Motor neuron (in vitro differentiated cells): ENCODE results near the gene FCRLA. TPM values are rescaled to one million over a fixed set of nuclear protein-coding genes. Genes with fewer than 3 reads are reported as not detected.
"Not testable (repeated sequence)": the region's sequence is repeated elsewhere in the genome, so short reads cannot be mapped to it uniquely, and the experiment has no call there.

ENCODE experiments used
- ATAC-seq, 8 experiments: fragments of 200-7000 bp; cut with Tn5 transposase; replicated peaks in 6 of 8; 2 replicates each; pipeline ENCODE4 v1.8.0; 2021; ENCODE audit warnings: mild to moderate bottlenecking in 8 of 8, moderate library complexity in 8 of 8
- H3K27ac ChIP-seq, 2 donors: fragments of 250-450 bp; sonication (Bioruptor Pico); 2 replicates each; pipeline ENCODE4 v1.9.0; 2021; ENCODE audit warnings: antibody characterized with exemption in 2 of 2, mild to moderate bottlenecking in 2 of 2, moderate library complexity in 1 of 2
- H3K4me1 ChIP-seq, 2 donors: fragments of 250-450 bp; sonication (Bioruptor Pico); replicated peaks in 1 of 2; 2 replicates each; pipeline ENCODE4 v1.6.1; 2021; ENCODE audit warnings: antibody characterized with exemption in 2 of 2, mild to moderate bottlenecking in 2 of 2, moderate library complexity in 1 of 2
- H3K4me3 ChIP-seq, 5 donors: fragments of 250-450 bp; sonication (Bioruptor Pico); 2 replicates each; pipeline ENCODE4 v1.9.0; 2021; ENCODE audit warnings: antibody characterized with exemption in 5 of 5, mild to moderate bottlenecking in 5 of 5, moderate library complexity in 4 of 5
- WGBS, 10 experiments: fragments of 450-650 bp; shearing (Covaris generic); methylation state at CpG; one replicate each; pipeline ENCODE4 v1.0.0; 2022; 5-methylcytosine and 5-hydroxymethylcytosine counted together
- in situ Hi-C, 9 experiments: fragments of 400-800 bp; cut with MboI; loops; one replicate each; pipeline ENCODE4 v1.15.0; 2021; ENCODE audit warnings: low sequenced_read_pairs in 9 of 9, low pct_unique_long_range_greater_than_20kb in 2 of 9; ENCODE audit not compliant: unreplicated experiment in 9 of 9
- total RNA-seq, 8 experiments: library from RNA; unstranded; fragments of 300-600 nt; gene quantifications; 2 replicates each; pipeline versions ENCODE4 v1.2.3 to v1.2.4, GENCODE V29; 2022

The FCRLA gene, protein sequence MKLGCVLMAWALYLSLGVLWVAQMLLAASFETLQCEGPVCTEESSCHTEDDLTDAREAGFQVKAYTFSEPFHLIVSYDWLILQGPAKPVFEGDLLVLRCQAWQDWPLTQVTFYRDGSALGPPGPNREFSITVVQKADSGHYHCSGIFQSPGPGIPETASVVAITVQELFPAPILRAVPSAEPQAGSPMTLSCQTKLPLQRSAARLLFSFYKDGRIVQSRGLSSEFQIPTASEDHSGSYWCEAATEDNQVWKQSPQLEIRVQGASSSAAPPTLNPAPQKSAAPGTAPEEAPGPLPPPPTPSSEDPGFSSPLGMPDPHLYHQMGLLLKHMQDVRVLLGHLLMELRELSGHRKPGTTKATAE
- total RNA-seq, result under 1 TPM in 4 of 8 experiments, not detected in 4; 0.08 to 0.62 (median 0.30) TPM

DNA sequence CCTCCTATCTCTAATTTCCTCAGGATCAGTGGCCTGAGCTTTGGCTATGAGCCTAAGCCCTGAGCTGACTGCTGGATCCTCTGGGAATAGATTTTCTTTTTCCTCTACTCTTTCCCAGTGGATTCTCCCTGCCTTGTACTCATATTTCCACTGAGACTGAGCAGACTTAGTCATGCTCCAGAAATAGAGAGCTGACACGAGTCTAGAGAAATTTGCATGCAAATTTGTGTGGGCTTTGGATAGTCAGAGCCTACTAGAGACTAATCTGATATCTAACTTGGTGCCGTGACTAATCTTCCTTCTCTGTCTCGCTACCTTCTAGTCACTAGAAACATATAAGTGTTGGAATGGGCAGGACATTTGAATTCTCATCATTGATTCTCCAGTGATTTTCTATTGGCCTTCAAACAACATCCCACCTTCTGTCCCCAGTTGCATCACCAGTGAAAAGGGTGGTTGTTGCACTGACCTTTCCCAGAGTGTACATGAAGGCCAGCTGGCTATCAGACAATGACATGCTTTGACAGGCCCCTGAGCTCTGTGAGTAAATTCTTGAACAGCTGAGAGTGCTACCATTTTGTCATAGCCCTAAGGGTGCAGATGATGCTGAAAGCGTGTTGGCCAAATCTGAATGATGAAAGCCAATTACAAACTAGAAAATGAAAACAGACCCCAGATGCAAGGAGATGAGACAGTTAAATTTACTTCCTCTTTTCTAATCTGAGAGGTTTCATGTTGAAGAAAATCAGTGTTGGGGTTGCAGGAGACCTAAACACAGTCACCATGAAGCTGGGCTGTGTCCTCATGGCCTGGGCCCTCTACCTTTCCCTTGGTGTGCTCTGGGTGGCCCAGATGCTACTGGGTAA, at the start of gene FCRLA:
FCRLA (plus strand) TSS at position 748 of the 866 bp plus-strand sequence; CDS start at position 784, 36 bp downstream.
- in situ Hi-C loops, result no loop called here
- peak; percentile 59 to 99 (median 93) for ATAC-seq
- H3K4me3 ChIP-seq, result no peak within 1 kb of the TSS
- 0 to 72% (median 46%) methylated on average over 1 to 4 of the region's 4 CpGs; no CpG with 5 or more reads in 2 of the 10 experiments for WGBS, 10 experiments
- no peak within 1 kb of the TSS for H3K27ac ChIP-seq
- peaks cover 0 to 10% of the 10 kb centered on the region in 2 donors for H3K4me1 ChIP-seq

DNA sequence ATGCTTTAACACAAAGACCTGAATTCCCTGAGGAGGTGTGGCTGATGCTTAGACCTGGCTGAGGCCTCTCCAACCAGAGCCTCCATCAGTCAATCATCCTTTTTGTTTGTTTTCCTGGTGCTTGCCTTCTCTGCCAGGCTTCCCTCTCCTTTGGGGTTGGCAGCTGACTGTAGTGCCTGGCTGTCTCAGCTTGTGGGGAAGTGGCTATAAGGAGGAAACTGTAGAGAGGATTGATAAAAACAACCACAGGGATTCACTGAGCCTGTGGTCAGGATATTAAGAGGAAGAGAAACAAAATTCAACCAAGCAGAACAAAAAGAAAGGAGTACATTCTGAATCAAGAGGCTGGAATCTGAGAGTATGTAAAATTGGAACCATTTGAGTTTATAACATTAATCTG, 48.5 kb upstream of the FCRLA start:
- H3K4me3 ChIP-seq, H3K27ac ChIP-seq, H3K4me1 ChIP-seq, ATAC-seq, in situ Hi-C loops: not testable (repeated sequence)

DNA sequence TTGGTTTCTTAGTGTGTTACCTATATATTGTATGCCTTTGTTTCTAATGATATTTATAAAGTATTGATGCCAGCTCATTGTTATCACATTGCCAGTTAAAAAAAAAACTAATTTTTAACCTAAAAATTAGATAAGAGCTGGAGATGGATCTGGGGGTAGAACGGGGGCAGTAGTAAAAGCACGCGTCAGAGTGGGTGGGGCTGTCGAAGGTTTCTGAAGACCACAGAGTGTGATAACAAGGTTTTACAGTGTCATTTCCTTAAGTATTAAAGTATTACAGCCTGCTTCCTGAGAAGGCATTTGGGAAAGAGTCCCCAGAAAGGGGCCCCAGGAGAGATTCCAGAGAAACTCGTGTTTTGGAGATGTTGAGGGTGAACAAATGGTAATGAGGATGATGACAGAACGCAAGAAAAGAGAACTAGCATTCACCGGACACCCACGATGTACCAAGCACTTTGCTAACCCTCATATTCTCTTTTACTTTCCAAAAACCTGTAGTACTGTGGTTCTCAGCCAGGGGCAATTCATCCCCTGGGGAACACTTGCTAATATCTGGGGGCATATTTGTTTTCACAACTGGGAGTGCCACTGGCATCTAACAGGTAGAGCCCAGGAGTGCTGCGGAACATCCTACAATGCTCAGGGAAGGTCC, 45.2 kb upstream of the FCRLA start:
- no CpG with 5 or more reads among the region's 9 CpGs for WGBS, 10 experiments
- H3K27ac ChIP-seq, H3K4me3 ChIP-seq, H3K4me1 ChIP-seq, in situ Hi-C loops: not testable (repeated sequence)
- ATAC-seq, result peak in 3 of 8 experiments; percentile 41 to 72 (median 66)

DNA sequence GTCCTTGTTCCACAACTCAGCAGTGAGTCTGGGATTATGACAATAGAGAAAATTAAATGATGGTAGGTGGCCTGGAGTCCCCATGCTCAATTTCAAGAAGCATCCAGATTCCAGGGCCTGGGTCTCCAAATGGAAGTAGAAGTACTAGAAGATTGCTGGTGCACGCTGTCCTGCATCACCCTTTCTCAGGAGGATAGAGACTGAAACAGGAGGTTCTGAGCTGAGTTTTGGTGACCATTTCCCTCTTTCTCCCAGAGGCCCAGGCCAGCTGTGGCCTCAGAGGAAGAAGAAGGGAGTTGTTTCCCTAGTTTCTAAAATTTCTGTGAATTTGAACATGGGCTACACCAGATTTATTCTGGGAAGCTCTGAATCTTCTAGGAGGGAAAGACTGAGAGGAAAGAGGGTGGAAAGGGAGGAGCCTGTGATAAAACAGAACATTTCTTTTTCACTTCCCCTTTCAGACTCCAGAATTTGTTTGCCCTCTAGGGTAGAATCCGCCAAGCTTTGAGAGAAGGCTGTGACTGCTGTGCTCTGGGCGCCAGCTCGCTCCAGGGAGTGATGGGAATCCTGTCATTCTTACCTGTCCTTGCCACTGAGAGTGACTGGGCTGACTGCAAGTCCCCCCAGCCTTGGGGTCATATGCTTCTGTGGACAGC, 44.2 kb upstream of the FCRLA start, which contains the start of gene FCGR2B:
FCGR2B (plus strand) TSS at position 460 of the 656 bp plus-strand sequence; CDS start at position 559, 99 bp downstream.
- ATAC-seq, H3K27ac ChIP-seq, H3K4me3 ChIP-seq, in situ Hi-C loops, H3K4me1 ChIP-seq: not testable (repeated sequence)
- WGBS, 10 experiments, result no CpG with 5 or more reads among the region's 4 CpGs

DNA sequence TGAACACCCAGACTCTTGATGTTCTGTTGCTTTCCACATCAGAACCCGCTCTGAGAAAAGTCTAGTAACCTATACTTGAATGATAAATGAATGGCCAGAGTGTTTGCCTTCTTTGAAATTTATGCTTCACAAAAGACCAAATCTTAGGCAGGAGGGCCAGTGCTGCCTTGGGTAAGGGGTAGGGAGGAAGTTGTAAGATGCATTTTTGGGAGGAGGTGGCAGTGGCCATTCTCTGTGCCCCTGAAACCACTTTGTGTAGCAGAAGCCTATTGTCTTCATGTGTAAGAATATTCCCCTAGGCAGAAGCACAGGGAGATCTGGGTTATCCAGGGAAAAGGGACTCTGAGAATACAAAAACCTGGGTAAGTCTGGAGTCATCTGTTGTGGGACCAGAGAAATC, 43.5 kb upstream of the FCRLA start:
- no CpG with 5 or more reads among the region's 1 CpG for WGBS, 10 experiments
- H3K4me1 ChIP-seq, H3K27ac ChIP-seq, H3K4me3 ChIP-seq, ATAC-seq, in situ Hi-C loops: not testable (repeated sequence)

DNA sequence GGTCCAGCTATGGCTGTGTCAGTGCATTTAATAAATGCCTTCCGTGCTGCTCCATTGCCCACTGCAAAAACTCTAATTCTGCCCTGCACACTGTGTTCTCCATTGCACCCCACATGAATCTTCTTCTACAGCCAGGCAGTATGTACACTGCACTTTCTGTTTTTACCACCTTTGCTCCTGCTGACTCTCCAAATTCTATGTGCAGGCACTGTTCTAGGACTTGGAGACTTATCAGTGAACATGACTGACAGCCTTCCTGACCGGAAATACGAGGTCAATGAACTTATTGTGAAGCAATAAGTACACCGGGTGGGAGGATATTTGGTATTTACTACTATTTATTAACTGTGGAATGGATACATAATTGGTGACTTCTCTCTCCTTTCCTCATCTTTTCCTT, 42.3 kb upstream of the FCRLA start:
- WGBS, 10 experiments, result no CpG with 5 or more reads among the region's 4 CpGs
- H3K4me1 ChIP-seq, in situ Hi-C loops, H3K4me3 ChIP-seq, H3K27ac ChIP-seq, ATAC-seq: not testable (repeated sequence)

DNA sequence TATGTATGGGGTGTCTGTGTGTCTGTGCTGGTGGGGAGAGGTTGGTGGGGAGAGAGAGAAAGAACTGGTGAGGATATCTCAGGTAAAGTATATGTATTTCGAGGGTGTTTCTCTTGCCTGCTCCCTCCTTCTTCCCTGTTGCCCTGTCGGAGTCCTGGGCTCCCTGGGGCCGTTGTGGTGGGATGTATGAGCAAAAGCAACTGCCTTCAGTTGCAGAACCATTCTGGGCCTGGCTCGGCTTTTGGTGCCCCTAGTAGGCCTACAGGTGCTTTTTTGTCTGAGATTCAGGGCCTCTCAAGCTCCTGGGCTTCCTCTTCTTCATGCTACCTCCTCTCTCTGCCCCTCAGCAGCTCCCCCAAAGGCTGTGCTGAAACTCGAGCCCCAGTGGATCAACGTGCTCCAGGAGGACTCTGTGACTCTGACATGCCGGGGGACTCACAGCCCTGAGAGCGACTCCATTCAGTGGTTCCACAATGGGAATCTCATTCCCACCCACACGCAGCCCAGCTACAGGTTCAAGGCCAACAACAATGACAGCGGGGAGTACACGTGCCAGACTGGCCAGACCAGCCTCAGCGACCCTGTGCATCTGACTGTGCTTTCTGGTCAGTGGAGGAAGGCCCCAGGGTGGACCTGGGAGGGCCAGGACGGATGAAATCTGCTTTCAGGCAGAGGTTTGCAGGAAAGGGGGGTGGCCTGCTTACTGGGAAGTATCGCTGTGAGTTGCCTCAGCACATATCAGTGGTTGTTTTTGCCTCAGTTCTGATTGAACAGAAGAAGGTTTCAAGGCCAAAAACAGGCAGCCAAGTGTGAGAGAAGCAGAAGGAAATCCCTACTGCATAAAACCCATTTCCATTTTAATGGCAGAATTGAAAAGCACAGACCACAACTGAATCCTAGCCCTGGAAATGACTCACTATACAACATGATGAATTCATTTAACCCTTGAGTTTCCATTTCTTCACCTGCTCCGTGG, 35.7 kb upstream of the FCRLA start:
- H3K27ac ChIP-seq, H3K4me3 ChIP-seq, in situ Hi-C loops, H3K4me1 ChIP-seq: not testable (repeated sequence)
- WGBS, 10 experiments, result 37 to 80% (median 50%) methylated on average over 2 to 6 of the region's 15 CpGs; no CpG with 5 or more reads in 5 of the 10 experiments
- peak in 7 of 8 experiments; percentile 18 to 85 (median 62) for ATAC-seq

DNA sequence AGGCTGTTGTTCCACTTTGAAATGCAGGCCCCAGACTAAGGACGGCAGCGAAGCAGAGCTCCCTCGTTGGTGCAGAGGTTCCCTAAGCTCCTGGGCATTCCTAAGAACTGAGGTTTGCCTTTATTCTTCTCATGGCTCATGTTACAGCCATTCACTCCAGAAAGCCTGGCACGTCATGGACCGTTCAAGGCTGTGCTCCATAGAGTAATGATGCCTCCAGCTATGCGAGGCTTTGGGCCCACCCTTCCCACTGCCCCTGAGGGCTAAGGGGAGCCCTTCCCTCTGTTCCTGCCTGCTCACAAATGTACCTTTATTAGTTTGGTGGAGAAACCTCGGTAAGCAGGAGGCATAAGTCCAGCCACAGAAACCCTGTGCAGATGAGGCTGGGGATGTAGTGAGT, 33.6 kb upstream of the FCRLA start:
- in situ Hi-C loops, H3K27ac ChIP-seq, H3K4me3 ChIP-seq, H3K4me1 ChIP-seq: not testable (repeated sequence)
- WGBS, 10 experiments, result no CpG with 5 or more reads among the region's 7 CpGs
- ATAC-seq, result peak in 3 of 8 experiments; percentile 24 to 80 (median 76)

DNA sequence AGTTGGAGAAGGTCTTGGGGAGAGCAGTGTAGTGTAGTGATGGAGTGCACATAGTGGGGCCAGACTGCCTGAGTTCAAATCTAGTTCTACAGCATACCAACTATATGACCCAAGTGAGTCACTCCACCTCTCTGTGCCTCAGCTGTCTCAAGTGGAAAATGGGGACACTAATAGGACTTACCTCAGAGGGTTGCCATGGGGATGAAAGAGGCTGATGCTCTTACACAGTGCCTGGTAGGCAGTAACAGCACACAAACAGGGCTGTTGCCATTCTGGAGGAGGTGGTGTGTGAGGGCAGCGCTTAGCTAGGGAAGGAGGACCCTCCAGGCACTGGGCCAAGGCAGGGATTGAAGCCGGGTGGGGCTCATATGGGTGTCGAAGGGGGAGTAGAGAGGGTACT, 32.6 kb upstream of the FCRLA start:
- in situ Hi-C loops, ATAC-seq: not testable (repeated sequence)

DNA sequence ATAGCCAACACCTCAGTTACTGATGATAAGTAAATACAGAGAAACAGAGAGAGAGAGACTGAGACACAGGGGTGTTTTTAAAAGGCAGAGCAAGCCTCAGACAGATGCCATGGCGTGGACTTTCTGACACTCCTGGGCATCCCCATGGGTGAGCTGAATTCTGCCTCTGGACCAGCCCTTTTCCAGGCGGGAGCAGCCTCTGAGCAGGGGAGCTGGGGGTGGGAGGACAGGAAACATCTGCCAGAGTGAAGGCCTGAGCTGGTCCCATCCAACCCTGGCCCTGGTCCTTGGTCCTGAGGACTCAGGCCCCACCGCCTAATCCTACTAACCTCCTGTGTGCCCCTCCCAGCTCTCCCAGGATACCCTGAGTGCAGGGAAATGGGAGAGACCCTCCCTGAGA, 32.1 kb upstream of the FCRLA start:
- ATAC-seq, H3K4me1 ChIP-seq, H3K4me3 ChIP-seq, in situ Hi-C loops, H3K27ac ChIP-seq: not testable (repeated sequence)
- WGBS, 10 experiments, result 40% methylated on average over 1 of the region's 3 CpGs; no CpG with 5 or more reads in 9 of the 10 experiments

More for the DNA sequence above, 32.6 kb upstream of the FCRLA start:
- H3K4me3 ChIP-seq, H3K27ac ChIP-seq, H3K4me1 ChIP-seq: not testable (repeated sequence)
- no CpG with 5 or more reads among the region's 3 CpGs for WGBS, 10 experiments

DNA sequence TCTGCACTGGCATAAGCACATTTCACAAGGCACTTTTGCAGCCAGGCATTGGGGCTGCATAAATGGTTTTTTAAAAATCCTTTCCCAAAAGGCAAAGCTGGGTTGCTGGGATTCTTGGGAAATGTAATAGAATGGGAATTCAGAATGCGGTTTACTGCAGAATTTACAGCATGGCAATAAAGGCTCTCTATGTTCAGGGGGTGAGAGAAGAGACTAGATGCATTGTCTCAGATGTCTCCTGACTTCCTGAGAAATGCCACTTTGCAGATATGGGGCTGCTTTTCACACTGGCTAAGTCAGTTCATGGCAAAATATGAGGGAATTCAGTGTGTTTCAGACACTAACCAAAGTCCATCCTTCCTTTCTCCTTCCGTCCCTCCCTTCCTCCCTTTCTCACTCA, 30.6 kb upstream of the FCRLA start:
- Histone ChIP-seq H3K27ac (no peak overlapping the region), H3K4me1 (no peaks in the 10 kb centered on the region), H3K4me3 (no peak overlapping the region)
- in situ Hi-C loops, result no loop called here
- ATAC-seq, result no peak
- WGBS, 10 experiments, result 70 to 100% (median 75%) methylated on average over 1 to 2 of the region's 2 CpGs; no CpG with 5 or more reads in 6 of the 10 experiments
